Parathyroid adenoma (tissue), 2 donors: Measurements from ENCODE around the gene WNT7B.

Experiments used
- H2AFZ ChIP-seq: fragments of 300-600 bp; sonication (generic); one replicate; pipeline ENCODE4 v1.7.0; 2017; ENCODE audit warnings: antibody characterized with exemption, mild to moderate bottlenecking
- H3K27ac ChIP-seq: fragments of 300-600 bp; sonication (generic); one replicate; pipeline ENCODE4 v1.7.0; 2017
- H3K27me3 ChIP-seq: fragments of 300-600 bp; sonication (generic); one replicate; pipeline ENCODE4 v1.7.0; 2017; ENCODE audit warnings: low read length; ENCODE audit not compliant: control insufficient read depth, insufficient read depth
- H3K36me3 ChIP-seq: fragments of 300-600 bp; sonication (generic); one replicate; pipeline ENCODE4 v1.7.0; 2017; ENCODE audit warnings: low read length; ENCODE audit not compliant: control insufficient read depth, insufficient read depth
- H3K4me1 ChIP-seq: fragments of 300-600 bp; sonication (generic); one replicate; pipeline ENCODE4 v1.7.0; 2017; ENCODE audit warnings: control low read depth
- H3K4me2 ChIP-seq: fragments of 300-600 bp; sonication (generic); one replicate; pipeline ENCODE4 v1.7.0; 2017; ENCODE audit warnings: low read length
- H3K4me3 ChIP-seq: fragments of 300-600 bp; sonication (generic); one replicate; pipeline ENCODE4 v1.7.0; 2017; ENCODE audit warnings: low read depth, low read length
- H3K79me2 ChIP-seq: fragments of 300-600 bp; sonication (generic); one replicate; pipeline ENCODE4 v1.7.0; 2017; ENCODE audit warnings: control low read depth
- H3K9ac ChIP-seq: fragments of 300-600 bp; sonication (generic); one replicate; pipeline ENCODE4 v1.7.0; 2017; ENCODE audit warnings: mild to moderate bottlenecking
- H3K9me3 ChIP-seq: fragments of 300-600 bp; sonication (generic); one replicate; pipeline ENCODE4 v1.7.0; 2017; ENCODE audit warnings: low read length; ENCODE audit not compliant: control insufficient read depth
- TF ChIP-seq, protein P1 (sequence below): fragments of 300-600 bp; sonication (generic); IDR thresholded peaks from one replicate; pipeline ENCODE4 v1.7.0; 2017; ENCODE audit warnings: antibody characterized with exemption, mild to moderate bottlenecking
- donor health status: primary hyperparathyroidism.

The WNT7B gene

GRCh38 chr22:45910928-45911467 lies 66.0 kb downstream of the WNT7B start:
- TF ChIP-seq, protein P1, sequence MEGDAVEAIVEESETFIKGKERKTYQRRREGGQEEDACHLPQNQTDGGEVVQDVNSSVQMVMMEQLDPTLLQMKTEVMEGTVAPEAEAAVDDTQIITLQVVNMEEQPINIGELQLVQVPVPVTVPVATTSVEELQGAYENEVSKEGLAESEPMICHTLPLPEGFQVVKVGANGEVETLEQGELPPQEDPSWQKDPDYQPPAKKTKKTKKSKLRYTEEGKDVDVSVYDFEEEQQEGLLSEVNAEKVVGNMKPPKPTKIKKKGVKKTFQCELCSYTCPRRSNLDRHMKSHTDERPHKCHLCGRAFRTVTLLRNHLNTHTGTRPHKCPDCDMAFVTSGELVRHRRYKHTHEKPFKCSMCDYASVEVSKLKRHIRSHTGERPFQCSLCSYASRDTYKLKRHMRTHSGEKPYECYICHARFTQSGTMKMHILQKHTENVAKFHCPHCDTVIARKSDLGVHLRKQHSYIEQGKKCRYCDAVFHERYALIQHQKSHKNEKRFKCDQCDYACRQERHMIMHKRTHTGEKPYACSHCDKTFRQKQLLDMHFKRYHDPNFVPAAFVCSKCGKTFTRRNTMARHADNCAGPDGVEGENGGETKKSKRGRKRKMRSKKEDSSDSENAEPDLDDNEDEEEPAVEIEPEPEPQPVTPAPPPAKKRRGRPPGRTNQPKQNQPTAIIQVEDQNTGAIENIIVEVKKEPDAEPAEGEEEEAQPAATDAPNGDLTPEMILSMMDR, result no peak
- Histone ChIP-seq H3K4me2 (no peak overlapping the region), H3K9ac (no peak overlapping the region), H3K79me2 (no peaks in the 10 kb centered on the region), H3K27ac (no peak overlapping the region), H3K4me1 (peaks cover 2% of the 10 kb centered on the region), H3K9me3 (no peaks in the 10 kb centered on the region), H2AFZ (no peak overlapping the region), H3K36me3 (no peaks in the 10 kb centered on the region), H3K27me3 (no peaks in the 10 kb centered on the region), H3K4me3 (no peak overlapping the region)

- TF ChIP-seq, protein P1, result no peak
- Histone ChIP-seq H3K9me3 (no peaks in the 10 kb centered on the region), H3K27me3 (no peaks in the 10 kb centered on the region)
Measured at GRCh38 chr22:45908961-45909360, 68.0 kb downstream of the WNT7B start.

GRCh38 chr22:45907996-45908395 lies 69.0 kb downstream of the WNT7B start:
- Histone ChIP-seq H3K9me3 (no peaks in the 10 kb centered on the region), H3K79me2 (no peaks in the 10 kb centered on the region), H3K9ac (no peak overlapping the region), H3K4me1 (peaks cover 2% of the 10 kb centered on the region), H3K27ac (no peak overlapping the region), H3K36me3 (no peaks in the 10 kb centered on the region), H3K4me3 (no peak overlapping the region), H2AFZ (no peak overlapping the region), H3K27me3 (no peaks in the 10 kb centered on the region), H3K4me2 (no peak overlapping the region)
- TF ChIP-seq, protein P1, result no peak

More at GRCh38 chr22:45908961-45909360, 68.0 kb downstream of the WNT7B start:
- no peak overlapping the region for H3K9ac ChIP-seq
- no peaks in the 10 kb centered on the region for H3K36me3 ChIP-seq
- H3K4me2 ChIP-seq, result no peak overlapping the region
- peaks cover 2% of the 10 kb centered on the region for H3K4me1 ChIP-seq
- no peak overlapping the region for H2AFZ ChIP-seq
- H3K4me3 ChIP-seq, result no peak overlapping the region
- no peaks in the 10 kb centered on the region for H3K79me2 ChIP-seq
- no peak overlapping the region for H3K27ac ChIP-seq

DNA sequence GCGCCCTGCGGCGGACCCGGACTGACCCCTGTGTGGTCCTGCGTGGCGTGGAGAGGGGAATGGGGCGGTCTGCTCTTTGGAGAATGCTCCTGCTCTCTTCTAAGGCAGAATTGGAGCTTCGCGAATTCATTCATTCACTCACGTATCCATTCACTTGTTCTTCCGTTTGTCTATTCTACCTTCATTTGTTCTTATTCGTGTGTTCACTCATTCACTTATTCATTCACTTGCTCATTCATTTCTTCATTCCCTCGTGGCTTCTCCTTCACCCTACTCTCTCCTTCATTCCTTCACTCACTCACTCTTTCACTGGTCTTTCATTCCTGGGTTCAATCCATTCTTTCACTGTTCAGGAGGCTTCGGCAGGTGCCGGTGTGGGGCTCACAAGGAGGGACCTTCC lies 69.6 kb downstream of the WNT7B start:
- Histone ChIP-seq H3K4me1 (peaks cover 2% of the 10 kb centered on the region), H3K4me3 (no peak overlapping the region), H2AFZ (no peak overlapping the region), H3K36me3 (no peaks in the 10 kb centered on the region), H3K27ac (no peak overlapping the region), H3K27me3 (no peaks in the 10 kb centered on the region), H3K9ac (no peak overlapping the region), H3K4me2 (no peak overlapping the region), H3K79me2 (no peaks in the 10 kb centered on the region), H3K9me3 (no peaks in the 10 kb centered on the region)
- TF ChIP-seq, protein P1, result no peak

DNA sequence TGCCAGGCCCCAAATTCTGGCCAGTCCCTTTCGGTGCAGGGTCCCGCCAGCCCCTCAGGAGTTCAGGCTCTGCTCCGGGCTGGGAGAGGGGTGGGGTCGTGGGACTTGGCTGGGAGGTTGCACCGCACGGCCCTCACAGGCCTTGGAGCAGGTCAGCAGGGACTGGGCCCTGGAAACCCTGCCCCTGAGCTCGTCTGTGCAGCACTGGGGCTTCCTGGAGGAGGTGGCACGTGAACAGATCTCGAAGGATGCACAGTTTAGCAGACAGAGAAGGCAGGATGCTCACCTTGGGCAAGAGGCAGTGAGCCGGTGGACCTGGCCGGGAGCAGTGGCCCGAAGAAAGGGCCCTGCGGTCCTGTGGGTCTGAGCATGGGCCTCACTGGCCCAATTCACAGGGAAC lies 70.0 kb downstream of the WNT7B start:
- Histone ChIP-seq H3K4me2 (no peak overlapping the region), H3K36me3 (no peaks in the 10 kb centered on the region), H3K27me3 (no peaks in the 10 kb centered on the region), H3K4me1 (peaks cover under 1% of the 10 kb centered on the region), H3K9me3 (no peaks in the 10 kb centered on the region), H3K79me2 (no peaks in the 10 kb centered on the region), H3K9ac (no peak overlapping the region), H3K27ac (no peak overlapping the region), H2AFZ (no peak overlapping the region), H3K4me3 (no peak overlapping the region)
- TF ChIP-seq, protein P1, result no peak
